ENCODE results near the gene ANKRD1.

The ANKRD1 gene

DNA sequence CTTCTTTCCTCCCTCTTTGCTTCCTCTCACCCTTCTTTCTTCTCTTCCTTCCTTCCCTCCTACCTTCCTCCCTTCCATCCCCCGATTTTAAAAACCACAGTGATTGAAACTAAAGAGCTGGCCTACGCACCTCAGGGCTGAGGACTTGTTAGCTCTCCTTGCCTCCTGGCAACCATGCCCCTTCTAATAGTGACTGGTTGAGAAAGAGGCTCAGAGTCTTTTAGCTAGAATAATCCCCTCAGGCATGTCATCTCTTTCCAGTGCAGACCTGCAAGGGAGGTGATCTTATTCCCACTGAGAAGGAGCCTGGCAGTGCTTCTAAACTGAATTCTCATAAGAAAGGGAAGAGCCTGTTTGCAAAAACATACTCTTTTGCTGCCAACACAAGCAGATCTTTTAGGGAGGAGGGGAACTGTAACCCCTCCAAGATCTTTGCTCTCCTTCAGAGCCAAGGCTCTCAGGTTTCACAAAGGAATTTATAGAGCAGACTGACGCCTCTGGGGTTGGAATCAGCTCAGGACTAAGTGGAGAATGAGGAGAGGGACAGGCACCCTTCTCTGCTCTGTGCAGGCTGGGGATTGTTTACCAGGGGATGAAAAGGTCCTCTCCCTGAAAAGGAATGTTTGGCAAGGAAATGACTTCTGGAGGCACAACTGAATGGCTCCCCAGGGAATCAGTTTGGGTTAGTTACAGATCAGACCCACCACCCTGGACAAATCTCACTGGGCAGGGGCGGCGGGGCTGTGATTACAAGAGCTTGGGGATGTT is 9.4 kb upstream of the ANKRD1 start:
- peak; percentile 91 for ATAC-seq
- no peak for TF ChIP-seq ZNF70 (CRISPR knock-in tag; IDR thresholded peaks at IDR 0.05)
- TF ChIP-seq ESRRG (CRISPR knock-in tag; IDR thresholded peaks at IDR 0.05): no peak
- peak; percentile 46 for TF ChIP-seq ISL1 (CRISPR knock-in tag; IDR thresholded peaks at IDR 0.05)
- no peak for TF ChIP-seq ZC3H10 (CRISPR knock-in tag; IDR thresholded peaks at IDR 0.05)
- no peak for TF ChIP-seq BACH2 (CRISPR knock-in tag; IDR thresholded peaks at IDR 0.05; ENCODE audit: borderline replicate concordance)
- no peak for TF ChIP-seq CREB5 (CRISPR knock-in tag; IDR thresholded peaks at IDR 0.05; ENCODE audit: low read depth)

DNA sequence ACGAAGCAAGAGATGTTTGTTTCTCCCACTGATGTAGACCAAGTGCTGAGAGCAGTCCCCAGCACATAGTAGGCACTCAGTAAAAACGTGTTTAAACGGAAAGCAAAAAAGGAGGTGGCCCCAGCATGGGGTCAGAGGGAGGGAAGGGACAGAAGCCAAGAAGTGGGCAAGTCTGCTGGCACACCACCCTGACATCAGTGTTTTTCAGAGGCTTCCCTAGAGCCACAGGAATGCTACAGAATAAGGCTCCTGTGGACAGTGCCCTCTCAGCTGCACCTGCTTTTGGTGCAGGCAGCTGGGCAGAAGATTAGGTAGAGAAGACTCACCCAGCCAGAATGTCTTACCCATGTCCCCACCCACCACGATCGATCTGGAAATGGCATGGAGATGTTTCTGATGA is 8.3 kb upstream of the ANKRD1 start:
- TF ChIP-seq RARB (CRISPR knock-in tag; IDR thresholded peaks at IDR 0.05): no peak
- no peak for TF ChIP-seq ZFP30 (CRISPR knock-in tag; IDR thresholded peaks at IDR 0.05)
- no peak for TF ChIP-seq CSDC2 (CRISPR knock-in tag; IDR thresholded peaks at IDR 0.05)
- ATAC-seq: no peak

DNA sequence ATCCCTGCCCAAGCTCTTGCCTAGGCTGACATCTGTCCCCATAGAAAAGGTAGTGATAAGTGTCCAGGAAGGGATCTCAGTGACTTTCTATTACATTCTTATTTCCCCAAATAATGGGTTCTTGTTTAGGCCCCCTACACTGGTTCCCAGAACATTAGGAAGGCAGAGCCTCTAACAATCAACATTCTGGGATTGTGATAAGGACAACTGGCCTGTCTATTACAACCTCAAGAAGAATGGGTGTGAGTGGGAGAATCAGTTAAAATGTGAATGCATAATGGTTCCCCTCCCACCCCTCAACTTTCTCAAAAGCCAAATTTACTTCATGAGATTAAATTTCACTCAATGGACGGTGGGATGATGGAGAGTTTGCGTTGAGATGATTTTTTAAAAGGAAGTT is 6.4 kb upstream of the ANKRD1 start:
- TF ChIP-seq TSHZ2 (CRISPR knock-in tag; IDR thresholded peaks at IDR 0.05) (no peak), ZC3H10 (CRISPR knock-in tag; IDR thresholded peaks at IDR 0.05) (no peak), ZNF8 (CRISPR knock-in tag; IDR thresholded peaks at IDR 0.05) (no peak), SNAI2 (CRISPR knock-in tag; IDR thresholded peaks at IDR 0.05) (no peak), ZNF565 (CRISPR knock-in tag; conservative IDR thresholded peaks at IDR 0.05; ENCODE audit: low read depth) (no peak), ARNTL (CRISPR knock-in tag; IDR thresholded peaks at IDR 0.05; ENCODE audit: borderline replicate concordance, low read depth) (no peak), GLIS3 (CRISPR knock-in tag; IDR thresholded peaks at IDR 0.05) (no peak)

DNA sequence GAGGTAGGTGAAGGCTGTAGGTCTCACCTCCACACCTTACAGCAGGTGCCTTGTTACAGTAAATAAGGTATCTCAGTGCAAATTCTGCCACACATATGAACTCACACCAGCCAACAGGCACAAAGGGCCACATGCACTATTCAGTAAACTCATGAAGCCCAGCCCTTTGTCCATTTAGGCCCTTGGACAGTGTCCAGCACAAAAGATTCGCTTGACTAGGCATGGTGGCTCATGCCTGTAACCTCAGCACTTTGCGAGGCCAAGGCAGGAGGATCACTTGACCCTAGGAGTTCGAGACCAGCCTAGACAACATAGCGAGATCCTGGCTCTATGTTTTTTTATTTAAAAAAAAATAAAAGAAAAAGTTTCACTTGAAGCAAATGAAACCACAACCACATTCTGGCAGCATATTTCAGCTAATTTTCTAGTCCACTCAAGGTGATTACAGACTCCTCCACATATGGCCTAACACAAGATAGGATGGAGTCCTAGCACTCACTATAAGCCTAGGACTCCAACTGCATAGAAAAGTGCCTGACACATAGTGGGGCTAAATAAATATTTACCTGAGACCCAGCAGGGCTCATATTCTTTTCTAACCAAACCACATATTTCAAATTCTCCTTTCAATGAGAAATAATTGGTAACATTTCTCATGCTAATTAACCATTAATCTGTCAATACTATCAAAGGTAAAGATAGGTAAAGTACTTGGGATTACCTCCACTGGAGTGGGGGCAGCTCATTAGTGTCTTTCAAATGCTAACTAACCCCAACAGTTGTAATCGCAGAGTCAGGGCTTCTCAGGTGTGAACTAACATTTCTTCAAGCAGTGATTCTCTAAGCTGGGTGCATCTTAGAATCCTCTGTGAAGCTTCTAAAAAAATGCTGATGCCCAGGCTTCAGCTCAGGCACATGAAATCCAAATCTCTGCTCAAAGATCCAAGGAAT is 4.5 kb upstream of the ANKRD1 start:
- ATAC-seq: no peak
- TF ChIP-seq CREB5 (CRISPR knock-in tag; IDR thresholded peaks at IDR 0.05; ENCODE audit: low read depth) (no peak), ZFP30 (CRISPR knock-in tag; IDR thresholded peaks at IDR 0.05) (no peak), ZC3H10 (CRISPR knock-in tag; IDR thresholded peaks at IDR 0.05) (no peak), RARB (CRISPR knock-in tag; IDR thresholded peaks at IDR 0.05) (no peak), ZNF565 (CRISPR knock-in tag; conservative IDR thresholded peaks at IDR 0.05; ENCODE audit: low read depth) (no peak), SNAI2 (CRISPR knock-in tag; IDR thresholded peaks at IDR 0.05) (no peak), CSRNP3 (CRISPR knock-in tag; IDR thresholded peaks at IDR 0.05) (no peak), TSHZ2 (CRISPR knock-in tag; IDR thresholded peaks at IDR 0.05) (no peak)
- TF ChIP-seq, protein P1, sequence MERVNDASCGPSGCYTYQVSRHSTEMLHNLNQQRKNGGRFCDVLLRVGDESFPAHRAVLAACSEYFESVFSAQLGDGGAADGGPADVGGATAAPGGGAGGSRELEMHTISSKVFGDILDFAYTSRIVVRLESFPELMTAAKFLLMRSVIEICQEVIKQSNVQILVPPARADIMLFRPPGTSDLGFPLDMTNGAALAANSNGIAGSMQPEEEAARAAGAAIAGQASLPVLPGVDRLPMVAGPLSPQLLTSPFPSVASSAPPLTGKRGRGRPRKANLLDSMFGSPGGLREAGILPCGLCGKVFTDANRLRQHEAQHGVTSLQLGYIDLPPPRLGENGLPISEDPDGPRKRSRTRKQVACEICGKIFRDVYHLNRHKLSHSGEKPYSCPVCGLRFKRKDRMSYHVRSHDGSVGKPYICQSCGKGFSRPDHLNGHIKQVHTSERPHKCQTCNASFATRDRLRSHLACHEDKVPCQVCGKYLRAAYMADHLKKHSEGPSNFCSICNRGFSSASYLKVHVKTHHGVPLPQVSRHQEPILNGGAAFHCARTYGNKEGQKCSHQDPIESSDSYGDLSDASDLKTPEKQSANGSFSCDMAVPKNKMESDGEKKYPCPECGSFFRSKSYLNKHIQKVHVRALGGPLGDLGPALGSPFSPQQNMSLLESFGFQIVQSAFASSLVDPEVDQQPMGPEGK (CRISPR knock-in tag; IDR thresholded peaks at IDR 0.05; ENCODE audit: borderline replicate concordance): no peak
- TF ChIP-seq, protein P2, sequence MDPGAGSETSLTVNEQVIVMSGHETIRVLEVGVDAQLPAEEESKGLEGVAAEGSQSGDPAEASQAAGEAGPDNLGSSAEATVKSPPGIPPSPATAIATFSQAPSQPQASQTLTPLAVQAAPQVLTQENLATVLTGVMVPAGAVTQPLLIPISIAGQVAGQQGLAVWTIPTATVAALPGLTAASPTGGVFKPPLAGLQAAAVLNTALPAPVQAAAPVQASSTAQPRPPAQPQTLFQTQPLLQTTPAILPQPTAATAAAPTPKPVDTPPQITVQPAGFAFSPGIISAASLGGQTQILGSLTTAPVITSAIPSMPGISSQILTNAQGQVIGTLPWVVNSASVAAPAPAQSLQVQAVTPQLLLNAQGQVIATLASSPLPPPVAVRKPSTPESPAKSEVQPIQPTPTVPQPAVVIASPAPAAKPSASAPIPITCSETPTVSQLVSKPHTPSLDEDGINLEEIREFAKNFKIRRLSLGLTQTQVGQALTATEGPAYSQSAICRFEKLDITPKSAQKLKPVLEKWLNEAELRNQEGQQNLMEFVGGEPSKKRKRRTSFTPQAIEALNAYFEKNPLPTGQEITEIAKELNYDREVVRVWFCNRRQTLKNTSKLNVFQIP (CRISPR knock-in tag; IDR thresholded peaks at IDR 0.05; ENCODE audit: borderline replicate concordance, low read depth): no peak

More for the DNA sequence above, 6.4 kb upstream of the ANKRD1 start:
- ATAC-seq: no peak

Data from SK-N-SH treated with all-trans-retinoic acid at 6 μM for 48 hours (cell line).